IPS-NIHi7 (cell line): ENCODE data around the gene PKD1L1.
"Not testable (repeated sequence)": the region's sequence is repeated elsewhere in the genome, so short reads cannot be mapped to it uniquely, and the experiment has no call there.

ENCODE experiments used
- DNase-seq: peaks from one replicate; pipeline ENCODE4 v3.0.0; 2012; ENCODE audit warnings: mixed read lengths; ENCODE audit errors: extremely low spot score

PKD1L1 gene

GRCh38 chr7:47939425-47940036 is 8.7 kb downstream of the PKD1L1 start:
- no peak for DNase-seq

DNA sequence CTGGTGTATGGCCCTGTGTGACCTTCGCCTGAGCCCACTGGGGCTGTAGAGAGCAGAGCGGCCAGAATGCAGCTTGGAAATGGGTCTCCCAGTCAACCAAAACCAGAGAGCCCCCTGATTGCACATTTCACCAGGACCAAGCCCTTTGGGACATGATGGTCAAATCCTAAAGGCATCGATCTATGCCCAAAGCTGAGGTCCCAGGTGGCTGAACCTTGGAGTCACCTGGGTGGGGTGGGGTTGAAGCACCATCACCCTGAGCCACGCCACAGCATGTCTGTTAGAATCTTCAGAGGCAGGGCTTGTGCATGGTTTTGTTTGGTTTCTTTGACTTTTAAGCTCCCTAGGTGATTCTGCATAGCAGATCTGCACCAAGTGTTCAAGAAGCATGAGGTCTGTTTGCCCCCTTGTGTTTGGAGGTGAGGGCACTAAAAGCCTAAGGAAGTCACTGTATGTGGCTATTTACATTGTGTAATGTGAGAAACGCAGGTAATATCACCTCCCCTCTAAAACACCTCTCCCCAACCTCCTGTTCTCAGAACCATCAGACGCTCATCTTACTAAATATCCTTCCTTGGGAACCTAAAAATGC is 9.6 kb downstream of the PKD1L1 start:
- no peak for DNase-seq

DNA sequence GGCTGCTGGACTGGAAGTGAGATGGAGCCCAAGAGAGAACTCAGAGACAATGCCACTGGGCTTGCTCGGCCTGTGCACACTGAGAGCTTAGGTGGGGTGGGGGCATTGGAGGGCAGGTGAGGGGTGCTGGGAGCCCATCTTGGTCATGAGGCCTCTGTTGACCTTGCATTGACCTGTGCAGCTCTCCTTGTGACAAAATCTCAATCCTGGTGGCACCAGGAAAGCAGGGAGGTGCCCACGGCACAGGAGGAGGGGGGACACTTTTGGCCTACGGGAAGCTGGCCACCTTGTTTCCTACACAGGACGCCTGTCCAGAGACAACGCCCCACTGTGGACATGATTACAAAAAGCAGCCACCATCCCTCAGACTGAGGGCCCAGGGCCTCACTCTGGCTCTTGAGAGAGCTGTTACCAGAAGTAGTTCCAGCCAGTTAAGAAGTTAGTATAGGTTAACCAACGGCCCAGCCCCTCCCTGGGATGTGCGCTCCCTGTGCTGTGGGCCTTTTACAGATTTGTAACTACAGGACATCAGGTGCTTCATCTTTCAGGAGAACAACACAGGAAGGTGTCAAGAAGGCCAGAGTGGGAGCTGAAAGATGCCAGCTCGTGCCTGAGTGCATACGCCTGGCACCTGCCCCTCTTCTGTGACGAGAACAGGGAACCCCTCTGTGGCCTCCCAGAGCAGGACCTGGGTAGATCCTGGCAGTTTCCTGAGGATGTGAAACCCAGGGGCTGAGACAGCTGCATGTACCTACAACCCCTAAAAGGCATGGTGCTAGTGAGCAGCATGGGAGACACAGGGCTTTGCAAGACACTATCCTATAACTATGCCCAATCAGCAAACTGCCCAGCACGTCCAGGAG is 10.3 kb downstream of the PKD1L1 start:
- DNase-seq, result no peak

DNA sequence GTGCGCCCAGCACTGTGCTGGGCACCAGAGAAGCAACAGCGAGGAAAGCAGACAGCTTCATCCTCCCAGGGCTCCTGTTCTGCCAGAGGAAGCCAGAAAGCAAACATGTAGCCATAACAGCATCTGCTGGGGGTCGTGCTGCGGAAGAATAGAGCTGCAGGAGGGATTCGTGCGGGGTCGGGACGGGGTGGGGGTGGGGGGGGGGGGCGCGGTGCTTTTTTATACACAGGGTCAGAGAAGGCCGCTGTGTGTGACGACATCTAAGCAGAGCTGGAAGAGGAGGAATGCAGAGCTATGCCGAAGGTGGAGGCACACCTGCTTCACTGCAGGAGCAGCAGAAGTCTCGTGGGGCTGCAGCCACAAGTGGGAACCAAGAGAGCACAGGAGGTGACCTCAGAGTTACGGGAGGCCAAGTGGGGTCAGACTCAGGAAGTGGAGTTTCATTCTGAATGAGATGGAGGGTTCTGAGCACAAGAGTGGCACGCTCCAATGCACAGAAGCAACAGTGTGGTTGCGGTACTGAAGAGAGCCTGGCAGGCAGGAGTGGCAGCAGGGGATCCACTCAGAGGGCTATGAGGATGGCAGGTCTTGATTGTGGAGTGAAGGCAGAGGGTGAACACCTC is 11.1 kb downstream of the PKD1L1 start:
- DNase-seq, result no peak

- DNase-seq, result no peak
These were observed 11.9 kb downstream of the PKD1L1 start for GRCh38 chr7:47936323-47936722.

GRCh38 chr7:47935336-47935735 is 12.9 kb downstream of the PKD1L1 start:
- DNase-seq, result no peak

DNA sequence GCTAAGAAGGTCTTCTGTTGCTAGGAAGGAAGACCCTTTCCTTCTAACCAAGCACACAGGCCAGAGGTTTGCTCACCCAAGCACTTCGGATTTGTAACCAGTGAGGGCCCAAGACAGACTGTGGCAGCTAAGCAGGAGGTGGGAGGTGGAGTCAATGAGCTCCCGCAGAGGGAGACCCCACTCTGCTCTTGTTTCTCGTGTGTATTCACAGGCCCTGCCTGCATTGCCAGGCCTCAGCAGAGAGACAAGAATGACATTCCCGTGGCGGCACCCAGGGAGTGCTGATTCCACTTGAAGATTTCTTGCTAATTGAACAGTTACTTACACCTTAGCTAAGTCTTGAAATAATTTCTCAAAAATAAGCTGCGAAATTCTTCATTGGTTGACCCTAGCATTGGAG is 13.4 kb downstream of the PKD1L1 start:
- DNase-seq, result no peak

GRCh38 chr7:47933215-47933614 is 15.1 kb downstream of the PKD1L1 start:
- DNase-seq, result no peak

- DNase-seq, result no peak
These were observed 15.7 kb downstream of the PKD1L1 start for GRCh38 chr7:47932466-47933037.

DNA sequence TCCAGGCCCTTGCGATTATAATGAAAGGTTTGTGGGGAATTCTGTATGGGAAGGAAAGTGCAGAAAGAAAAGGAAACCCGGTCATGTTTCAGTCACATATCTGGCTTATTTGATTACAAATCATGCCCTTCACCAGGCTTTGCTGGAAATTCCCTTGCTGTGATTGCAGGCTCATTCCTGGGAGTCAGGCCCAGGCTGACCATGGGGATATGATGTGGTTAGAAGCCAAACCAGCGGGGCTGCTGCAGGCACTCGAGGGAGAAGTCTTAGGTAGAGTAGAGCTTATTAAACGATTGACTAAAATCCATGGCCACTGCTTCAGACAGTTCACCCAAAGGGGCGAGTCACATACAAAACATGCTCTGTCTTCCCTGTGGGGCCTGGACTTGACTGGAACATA is 16.2 kb downstream of the PKD1L1 start:
- no peak for DNase-seq

DNA sequence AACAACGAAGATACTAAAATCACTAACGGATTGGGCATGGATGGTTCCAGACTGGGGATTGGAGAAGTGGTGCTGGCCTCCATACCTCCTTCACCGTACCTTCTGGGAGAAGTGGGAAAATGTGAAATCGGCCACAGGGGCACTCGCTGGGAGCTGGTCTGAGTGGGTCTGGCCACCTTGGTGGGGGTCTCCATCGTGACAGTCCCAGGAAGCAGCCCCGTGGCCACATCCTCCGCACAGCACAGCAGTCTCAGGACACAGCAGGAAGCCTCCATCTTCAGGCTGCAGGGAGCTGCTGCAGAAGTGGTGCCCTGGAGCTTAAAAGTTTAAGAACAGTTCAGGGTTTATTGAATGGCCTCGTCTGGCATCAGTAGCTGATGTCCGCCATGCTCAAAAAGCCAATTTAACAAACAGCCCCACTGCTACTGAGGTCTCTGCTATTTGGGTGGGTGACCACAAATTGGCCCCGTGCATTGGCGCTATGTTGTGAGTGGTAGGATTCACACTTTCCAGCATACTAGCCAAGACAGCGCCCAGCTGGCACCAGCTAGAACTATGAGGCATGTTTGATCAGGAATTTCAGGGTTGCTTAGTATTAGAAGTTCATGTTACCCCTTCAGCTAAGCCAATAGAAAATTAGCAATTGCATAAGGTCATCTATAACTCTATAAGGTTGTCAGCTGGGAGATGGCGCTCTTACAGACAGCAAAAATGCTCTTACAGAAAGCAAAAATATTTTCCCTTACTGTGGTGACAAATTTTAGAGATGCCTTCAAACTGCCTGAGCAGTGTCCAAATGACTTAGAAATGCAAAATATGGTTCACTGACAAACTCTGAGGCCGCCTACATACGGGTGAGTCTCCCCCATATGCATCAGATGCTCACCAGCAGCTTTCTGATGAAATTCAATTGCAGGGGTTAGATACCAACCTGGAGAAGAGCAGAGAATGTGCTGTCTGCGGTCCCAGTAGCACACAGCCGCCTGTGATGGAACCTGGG is 17.0 kb downstream of the PKD1L1 start:
- DNase-seq, result no peak

- DNase-seq, result no peak
These were observed 24.0 kb downstream of the PKD1L1 start for GRCh38 chr7:47924266-47924665.

GRCh38 chr7:47923081-47923875 is 25.0 kb downstream of the PKD1L1 start:
- not testable (repeated sequence) for DNase-seq

- not testable (repeated sequence) for DNase-seq
These were observed 31.8 kb downstream of the PKD1L1 start for GRCh38 chr7:47916514-47916913.

GRCh38 chr7:47915616-47915976 is 32.7 kb downstream of the PKD1L1 start:
- no peak for DNase-seq

GRCh38 chr7:47914717-47915615 is 33.3 kb downstream of the PKD1L1 start:
- no peak for DNase-seq

DNA sequence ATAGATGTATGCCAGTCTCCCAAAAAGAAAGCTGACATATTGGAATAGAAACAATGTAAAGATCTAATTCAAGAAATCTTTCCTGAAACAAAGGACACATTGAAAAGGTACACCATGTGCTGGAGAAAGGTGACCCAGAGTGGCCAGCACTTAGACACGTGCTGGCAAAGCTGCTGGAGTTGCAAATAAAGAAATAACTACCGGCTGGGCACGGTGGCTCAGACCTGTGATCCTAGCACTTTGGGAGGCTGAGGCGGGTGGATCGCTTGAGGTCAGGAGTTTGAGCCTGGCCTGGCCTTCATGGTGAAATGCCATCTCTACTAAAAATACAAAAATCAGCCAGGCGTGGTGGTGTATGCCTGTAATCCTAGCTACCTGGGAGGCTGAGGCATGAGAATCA is 35.9 kb downstream of the PKD1L1 start:
- DNase-seq, result no peak

GRCh38 chr7:47908720-47909119 is 39.5 kb downstream of the PKD1L1 start:
- DNase-seq, result no peak

DNA sequence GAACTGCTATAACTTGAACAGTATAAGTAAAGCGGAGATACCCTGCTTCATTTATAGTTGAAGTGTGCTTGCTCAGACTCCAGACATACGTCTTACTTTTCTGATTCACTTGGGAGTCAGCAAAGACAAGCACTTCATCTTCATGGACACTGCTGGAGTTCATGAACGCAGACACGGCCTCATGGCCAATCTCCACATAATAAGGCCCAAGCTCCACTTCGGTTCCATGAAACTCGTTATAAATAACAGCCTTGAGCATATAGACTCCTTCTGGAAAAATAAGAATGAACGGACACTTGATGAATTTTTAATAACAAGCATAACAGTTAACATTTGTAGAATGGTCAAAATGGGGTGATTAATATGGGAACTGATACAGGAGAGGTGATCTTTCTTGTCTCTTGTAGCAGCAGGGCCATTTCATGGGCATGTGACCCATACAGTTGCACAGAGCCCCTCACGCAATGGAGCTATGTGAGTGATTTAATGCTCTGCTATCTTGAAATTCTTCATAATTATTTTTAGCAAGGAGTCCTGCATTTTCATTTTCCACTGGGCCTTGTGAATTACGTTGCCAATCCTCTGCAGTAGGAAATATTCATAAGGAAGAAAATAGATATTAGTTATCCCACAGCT is 40.2 kb downstream of the PKD1L1 start:
- no peak for DNase-seq
